ENCODE results near the gene OR4M1. TPM values are rescaled to one million over a fixed set of nuclear protein-coding genes. Genes with fewer than 3 reads are reported as not detected.
"Not testable (repeated sequence)": the region's sequence is repeated elsewhere in the genome, so short reads cannot be mapped to it uniquely, and the experiment has no call there.

OR4M1 gene
- polyA plus RNA-seq, 1 donor from 2014 or later = not detected

DNA sequence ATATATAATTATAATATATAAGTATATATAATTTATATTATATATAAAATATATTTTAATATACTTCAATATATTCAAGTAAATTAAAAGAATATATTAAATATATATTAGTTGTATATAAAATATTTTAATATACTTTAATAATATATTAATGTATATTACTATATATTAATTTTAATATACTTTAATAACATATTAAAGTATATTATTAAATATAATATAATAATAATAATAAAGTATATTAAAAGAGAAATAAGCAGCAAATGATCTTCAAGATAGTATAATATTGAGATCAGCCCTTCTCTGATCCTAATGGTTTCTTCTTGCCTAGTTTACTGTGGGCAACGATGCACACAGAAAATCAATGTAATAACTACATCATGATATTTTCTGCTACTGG is 2.3 kb downstream of the OR4M1 start:
- Histone ChIP-seq H3K9me3 (ENCODE audit: low read length) (no peaks in the 10 kb centered on the region), H2AFZ (ENCODE audit: low read depth, low read length) (no peak overlapping the region), H3K9ac (ENCODE audit: low read length) (no peak overlapping the region), H3K27ac (ENCODE audit: low read length) (no peak overlapping the region), H3K4me3 (ENCODE audit: low read length) (no peak overlapping the region), H3K27me3 (ENCODE audit: insufficient read depth, low read depth, low read length) (no peaks in the 10 kb centered on the region), H3K36me3 (ENCODE audit: insufficient read depth, low read length) (no peaks in the 10 kb centered on the region), H3K79me2 (replicated peaks; ENCODE audit: insufficient read depth, low read length) (no peaks in the 10 kb centered on the region), H3K4me2 (ENCODE audit: low read length) (no peak overlapping the region), H3F3A (ENCODE audit: insufficient read depth, low read length, poor library complexity, severe bottlenecking) (no peaks in the 10 kb centered on the region), H4K20me1 (ENCODE audit: insufficient read depth) (no peaks in the 10 kb centered on the region), H3K9me2 (ENCODE audit: insufficient read depth, low read length) (no peaks in the 10 kb centered on the region)
- TF ChIP-seq RAD21 (conservative IDR thresholded peaks at IDR 0.05) = no peak
- no peak for TF ChIP-seq TAF1 (IDR thresholded peaks at IDR 0.05; ENCODE audit: low read depth)
- no peak for TF ChIP-seq POLR2AphosphoS5 (IDR thresholded peaks at IDR 0.05)
- no peak for TF ChIP-seq EZH2 (IDR thresholded peaks at IDR 0.05; ENCODE audit: borderline replicate concordance, insufficient read depth, low read length, poor library complexity, severe bottlenecking)
- TF ChIP-seq EP300 (conservative IDR thresholded peaks at IDR 0.05; ENCODE audit: poor library complexity, severe bottlenecking) = no peak
- TF ChIP-seq, protein P1, sequence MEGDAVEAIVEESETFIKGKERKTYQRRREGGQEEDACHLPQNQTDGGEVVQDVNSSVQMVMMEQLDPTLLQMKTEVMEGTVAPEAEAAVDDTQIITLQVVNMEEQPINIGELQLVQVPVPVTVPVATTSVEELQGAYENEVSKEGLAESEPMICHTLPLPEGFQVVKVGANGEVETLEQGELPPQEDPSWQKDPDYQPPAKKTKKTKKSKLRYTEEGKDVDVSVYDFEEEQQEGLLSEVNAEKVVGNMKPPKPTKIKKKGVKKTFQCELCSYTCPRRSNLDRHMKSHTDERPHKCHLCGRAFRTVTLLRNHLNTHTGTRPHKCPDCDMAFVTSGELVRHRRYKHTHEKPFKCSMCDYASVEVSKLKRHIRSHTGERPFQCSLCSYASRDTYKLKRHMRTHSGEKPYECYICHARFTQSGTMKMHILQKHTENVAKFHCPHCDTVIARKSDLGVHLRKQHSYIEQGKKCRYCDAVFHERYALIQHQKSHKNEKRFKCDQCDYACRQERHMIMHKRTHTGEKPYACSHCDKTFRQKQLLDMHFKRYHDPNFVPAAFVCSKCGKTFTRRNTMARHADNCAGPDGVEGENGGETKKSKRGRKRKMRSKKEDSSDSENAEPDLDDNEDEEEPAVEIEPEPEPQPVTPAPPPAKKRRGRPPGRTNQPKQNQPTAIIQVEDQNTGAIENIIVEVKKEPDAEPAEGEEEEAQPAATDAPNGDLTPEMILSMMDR (IDR thresholded peaks at IDR 0.05; ENCODE audit: poor library complexity, severe bottlenecking) = no peak
- TF ChIP-seq, protein P2, sequence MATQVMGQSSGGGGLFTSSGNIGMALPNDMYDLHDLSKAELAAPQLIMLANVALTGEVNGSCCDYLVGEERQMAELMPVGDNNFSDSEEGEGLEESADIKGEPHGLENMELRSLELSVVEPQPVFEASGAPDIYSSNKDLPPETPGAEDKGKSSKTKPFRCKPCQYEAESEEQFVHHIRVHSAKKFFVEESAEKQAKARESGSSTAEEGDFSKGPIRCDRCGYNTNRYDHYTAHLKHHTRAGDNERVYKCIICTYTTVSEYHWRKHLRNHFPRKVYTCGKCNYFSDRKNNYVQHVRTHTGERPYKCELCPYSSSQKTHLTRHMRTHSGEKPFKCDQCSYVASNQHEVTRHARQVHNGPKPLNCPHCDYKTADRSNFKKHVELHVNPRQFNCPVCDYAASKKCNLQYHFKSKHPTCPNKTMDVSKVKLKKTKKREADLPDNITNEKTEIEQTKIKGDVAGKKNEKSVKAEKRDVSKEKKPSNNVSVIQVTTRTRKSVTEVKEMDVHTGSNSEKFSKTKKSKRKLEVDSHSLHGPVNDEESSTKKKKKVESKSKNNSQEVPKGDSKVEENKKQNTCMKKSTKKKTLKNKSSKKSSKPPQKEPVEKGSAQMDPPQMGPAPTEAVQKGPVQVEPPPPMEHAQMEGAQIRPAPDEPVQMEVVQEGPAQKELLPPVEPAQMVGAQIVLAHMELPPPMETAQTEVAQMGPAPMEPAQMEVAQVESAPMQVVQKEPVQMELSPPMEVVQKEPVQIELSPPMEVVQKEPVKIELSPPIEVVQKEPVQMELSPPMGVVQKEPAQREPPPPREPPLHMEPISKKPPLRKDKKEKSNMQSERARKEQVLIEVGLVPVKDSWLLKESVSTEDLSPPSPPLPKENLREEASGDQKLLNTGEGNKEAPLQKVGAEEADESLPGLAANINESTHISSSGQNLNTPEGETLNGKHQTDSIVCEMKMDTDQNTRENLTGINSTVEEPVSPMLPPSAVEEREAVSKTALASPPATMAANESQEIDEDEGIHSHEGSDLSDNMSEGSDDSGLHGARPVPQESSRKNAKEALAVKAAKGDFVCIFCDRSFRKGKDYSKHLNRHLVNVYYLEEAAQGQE (IDR thresholded peaks at IDR 0.05; ENCODE audit: borderline replicate concordance) = no peak
- no peak for TF ChIP-seq SMC3 (conservative IDR thresholded peaks at IDR 0.05; ENCODE audit: poor library complexity)
- TF ChIP-seq MXI1 (conservative IDR thresholded peaks at IDR 0.05; ENCODE audit: poor library complexity, severe bottlenecking) = no peak

DNA sequence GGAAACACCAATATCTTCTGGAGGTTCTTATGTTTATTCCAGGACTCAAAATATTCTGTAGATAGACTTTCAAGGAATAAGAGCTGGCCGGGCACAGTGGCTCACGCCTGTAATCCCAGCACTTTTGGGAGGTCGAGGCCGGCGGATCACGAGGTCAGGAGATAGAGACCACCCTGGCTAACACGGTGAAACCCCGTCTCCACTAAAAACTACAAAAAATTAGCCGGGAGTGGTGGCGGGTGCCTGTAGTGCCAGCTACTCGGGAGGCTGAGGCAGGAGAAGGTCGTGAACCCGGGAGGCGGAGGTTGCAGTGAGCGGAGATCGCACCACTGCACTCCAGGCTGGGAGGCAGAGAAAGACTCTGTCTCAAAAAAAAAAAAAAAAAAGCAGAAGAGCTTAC is 12.5 kb downstream of the OR4M1 start:
- H3K4me2 ChIP-seq (ENCODE audit: low read length); H3K79me2 ChIP-seq (replicated peaks; ENCODE audit: insufficient read depth, low read length); H3K9me3 ChIP-seq (ENCODE audit: low read length); H2AFZ ChIP-seq (ENCODE audit: low read depth, low read length); H3K9me2 ChIP-seq (ENCODE audit: insufficient read depth, low read length); H3K9ac ChIP-seq (ENCODE audit: low read length); H3K36me3 ChIP-seq (ENCODE audit: insufficient read depth, low read length); H4K20me1 ChIP-seq (ENCODE audit: insufficient read depth); H3K27me3 ChIP-seq (ENCODE audit: insufficient read depth, low read depth, low read length); H3K27ac ChIP-seq (ENCODE audit: low read length); H3K4me3 ChIP-seq (ENCODE audit: low read length); H3F3A ChIP-seq (ENCODE audit: insufficient read depth, low read length, poor library complexity, severe bottlenecking): not testable (repeated sequence)

DNA sequence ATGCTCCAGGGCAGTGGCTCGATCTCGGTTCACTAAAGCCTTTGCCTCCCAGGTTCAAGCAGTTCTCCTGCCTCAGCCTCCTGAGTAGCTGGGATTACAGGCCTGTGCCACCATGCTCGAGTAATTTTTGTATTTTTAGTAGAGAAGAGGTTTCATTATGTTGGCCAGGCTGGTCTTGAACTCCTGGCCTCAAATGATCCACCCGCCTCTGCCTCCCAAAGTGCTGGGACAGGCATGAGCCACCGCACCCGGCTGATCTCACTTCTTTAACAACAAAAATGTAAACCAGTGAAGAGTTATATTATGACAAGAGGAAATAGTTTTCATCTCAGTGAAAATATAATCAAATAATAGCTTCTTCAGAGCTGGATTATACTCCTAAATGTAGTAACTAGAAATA is 14.0 kb downstream of the OR4M1 start:
- H3K9me2 ChIP-seq (ENCODE audit: insufficient read depth, low read length); H3K4me2 ChIP-seq (ENCODE audit: low read length); H3K4me3 ChIP-seq (ENCODE audit: low read length); H4K20me1 ChIP-seq (ENCODE audit: insufficient read depth); H3K27me3 ChIP-seq (ENCODE audit: insufficient read depth, low read depth, low read length); H3K79me2 ChIP-seq (replicated peaks; ENCODE audit: insufficient read depth, low read length); H3K27ac ChIP-seq (ENCODE audit: low read length); H3K9ac ChIP-seq (ENCODE audit: low read length); H2AFZ ChIP-seq (ENCODE audit: low read depth, low read length); H3F3A ChIP-seq (ENCODE audit: insufficient read depth, low read length, poor library complexity, severe bottlenecking); H3K9me3 ChIP-seq (ENCODE audit: low read length); H3K36me3 ChIP-seq (ENCODE audit: insufficient read depth, low read length): not testable (repeated sequence)

DNA sequence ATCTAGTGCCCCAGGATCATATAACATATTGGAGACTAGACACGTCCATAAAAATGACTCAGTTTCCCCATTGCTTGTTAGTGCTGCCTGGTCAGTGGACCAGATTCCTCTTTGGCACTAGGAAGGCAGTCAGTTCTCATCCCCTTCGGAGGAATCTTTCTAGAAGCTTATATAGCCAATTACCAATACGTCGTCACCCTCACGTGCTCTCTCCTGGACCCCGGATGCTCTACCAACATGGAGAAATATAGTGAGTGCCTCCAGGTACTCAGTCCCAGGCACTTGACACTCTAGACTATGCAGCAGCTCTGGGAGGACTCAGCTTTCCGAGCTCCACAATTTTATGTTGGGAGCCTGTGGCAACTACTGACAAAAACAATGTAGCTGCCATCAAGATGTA is 14.8 kb downstream of the OR4M1 start:
- H3K9me2 ChIP-seq (ENCODE audit: insufficient read depth, low read length); H2AFZ ChIP-seq (ENCODE audit: low read depth, low read length); H3K4me3 ChIP-seq (ENCODE audit: low read length); H3K27ac ChIP-seq (ENCODE audit: low read length); H3K9ac ChIP-seq (ENCODE audit: low read length); H3F3A ChIP-seq (ENCODE audit: insufficient read depth, low read length, poor library complexity, severe bottlenecking); H3K9me3 ChIP-seq (ENCODE audit: low read length); H3K36me3 ChIP-seq (ENCODE audit: insufficient read depth, low read length); H4K20me1 ChIP-seq (ENCODE audit: insufficient read depth); H3K27me3 ChIP-seq (ENCODE audit: insufficient read depth, low read depth, low read length); H3K79me2 ChIP-seq (replicated peaks; ENCODE audit: insufficient read depth, low read length); H3K4me2 ChIP-seq (ENCODE audit: low read length): not testable (repeated sequence)

DNA sequence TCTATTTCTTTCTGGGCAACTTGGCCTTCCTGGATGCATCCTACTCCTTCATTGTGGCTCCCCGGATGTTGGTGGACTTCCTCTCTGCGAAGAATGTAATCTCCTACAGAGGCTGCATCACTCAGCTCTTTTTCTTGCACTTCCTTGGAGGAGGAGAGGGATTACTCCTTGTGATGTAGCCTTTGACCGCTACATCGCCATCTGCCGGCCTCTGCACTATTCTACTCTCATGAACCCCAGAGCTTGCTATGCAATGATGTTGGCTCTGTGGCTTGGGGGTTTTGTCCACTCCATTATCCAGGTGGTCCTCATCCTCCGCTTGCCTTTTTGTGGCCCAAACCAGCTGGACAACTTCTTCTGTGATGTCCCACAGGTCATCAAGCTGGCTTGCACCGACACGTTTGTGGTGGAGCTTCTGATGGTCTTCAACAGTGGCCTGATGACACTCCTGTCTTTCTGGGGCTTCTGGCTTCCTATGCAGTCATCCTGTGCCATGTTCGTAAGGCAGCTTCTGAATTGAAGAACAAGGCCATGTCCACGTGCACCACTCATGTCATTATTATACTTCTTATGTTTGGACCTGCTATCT is 23.3 kb downstream of the OR4M1 start:
- not testable (repeated sequence) for H3K9ac ChIP-seq (ENCODE audit: low read length); H2AFZ ChIP-seq (ENCODE audit: low read depth, low read length); H3K9me3 ChIP-seq (ENCODE audit: low read length); H3K36me3 ChIP-seq (ENCODE audit: insufficient read depth, low read length); H3K27me3 ChIP-seq (ENCODE audit: insufficient read depth, low read depth, low read length); H3K79me2 ChIP-seq (replicated peaks; ENCODE audit: insufficient read depth, low read length); H3K4me3 ChIP-seq (ENCODE audit: low read length); H4K20me1 ChIP-seq (ENCODE audit: insufficient read depth); H3F3A ChIP-seq (ENCODE audit: insufficient read depth, low read length, poor library complexity, severe bottlenecking); H3K27ac ChIP-seq (ENCODE audit: low read length); H3K4me2 ChIP-seq (ENCODE audit: low read length); H3K9me2 ChIP-seq (ENCODE audit: insufficient read depth, low read length)

Measured in neural cell (in vitro differentiated cells).